Stromal cell of bone marrow (primary cell): Measurements from ENCODE around the gene ACOXL.
"Not testable (repeated sequence)": the region's sequence is repeated elsewhere in the genome, so short reads cannot be mapped to it uniquely, and the experiment has no call there.

ENCODE experiments used
- DNase-seq: peaks from one replicate; pipeline ENCODE4 v3.0.0-alpha.2; 2012; ENCODE audit warnings: low read depth

The ACOXL gene

DNA sequence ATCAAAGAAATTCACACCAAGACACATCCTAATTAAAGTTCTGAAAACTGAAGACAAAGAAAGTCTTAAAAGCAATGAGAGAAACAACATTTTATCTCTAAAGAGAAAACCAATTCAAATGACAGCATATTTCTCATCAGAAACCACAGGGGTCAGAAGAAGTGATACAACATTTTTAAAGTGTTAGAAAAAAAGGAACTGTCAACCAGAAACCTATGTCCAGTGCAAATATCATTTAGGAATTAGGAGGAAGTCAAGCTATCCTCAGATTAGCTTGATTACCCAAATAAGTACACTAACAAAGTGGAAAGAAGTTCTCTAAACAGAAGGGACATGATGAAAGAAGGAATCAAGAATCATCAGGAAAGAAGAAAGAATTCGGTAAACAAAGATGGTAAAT lies 328.8 kb downstream of the ACOXL start:
- DNase-seq: no peak

DNA sequence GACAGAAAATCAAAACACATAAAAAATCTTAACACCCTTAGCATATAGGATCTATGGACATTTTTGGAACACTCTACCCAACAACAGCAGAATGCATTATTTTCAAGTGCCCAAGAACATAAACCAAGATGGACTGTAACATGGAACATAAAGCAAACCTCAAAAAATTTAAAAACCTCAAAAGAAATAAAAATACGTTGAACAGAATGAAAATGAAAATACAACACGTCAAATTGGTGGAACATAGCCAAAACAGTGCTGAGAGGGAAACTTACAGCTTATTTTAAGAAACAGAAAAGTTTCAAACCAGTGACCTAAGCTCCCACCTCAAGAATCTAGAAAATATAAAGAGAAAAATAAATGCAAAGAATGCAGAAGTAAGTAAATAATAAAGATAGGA lies 330.0 kb downstream of the ACOXL start:
- DNase-seq: no peak

DNA sequence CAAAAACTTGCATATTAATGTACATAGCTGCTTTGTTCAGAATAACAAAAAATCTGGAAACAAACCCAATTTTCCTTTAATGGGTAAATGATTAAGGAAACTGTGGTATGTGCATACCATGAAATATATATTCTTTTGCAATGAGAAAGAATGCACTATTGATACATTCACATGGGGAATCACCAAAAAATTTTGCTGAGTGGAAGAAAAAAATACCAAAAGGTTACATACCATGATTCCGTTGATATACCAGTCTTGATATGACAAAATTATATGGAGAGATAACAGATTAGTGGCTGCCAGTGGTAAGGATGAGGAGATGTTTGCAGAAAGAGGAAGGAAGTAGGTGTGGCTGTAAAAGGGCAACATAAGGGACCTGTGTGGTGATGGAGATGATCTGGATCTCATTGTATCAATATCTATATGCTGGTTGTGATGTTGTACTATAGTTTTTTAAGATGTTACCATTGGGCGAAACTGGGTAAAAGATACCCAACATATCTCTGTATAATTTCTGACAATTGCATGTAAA lies 333.8 kb downstream of the ACOXL start:
- no peak for DNase-seq

DNA sequence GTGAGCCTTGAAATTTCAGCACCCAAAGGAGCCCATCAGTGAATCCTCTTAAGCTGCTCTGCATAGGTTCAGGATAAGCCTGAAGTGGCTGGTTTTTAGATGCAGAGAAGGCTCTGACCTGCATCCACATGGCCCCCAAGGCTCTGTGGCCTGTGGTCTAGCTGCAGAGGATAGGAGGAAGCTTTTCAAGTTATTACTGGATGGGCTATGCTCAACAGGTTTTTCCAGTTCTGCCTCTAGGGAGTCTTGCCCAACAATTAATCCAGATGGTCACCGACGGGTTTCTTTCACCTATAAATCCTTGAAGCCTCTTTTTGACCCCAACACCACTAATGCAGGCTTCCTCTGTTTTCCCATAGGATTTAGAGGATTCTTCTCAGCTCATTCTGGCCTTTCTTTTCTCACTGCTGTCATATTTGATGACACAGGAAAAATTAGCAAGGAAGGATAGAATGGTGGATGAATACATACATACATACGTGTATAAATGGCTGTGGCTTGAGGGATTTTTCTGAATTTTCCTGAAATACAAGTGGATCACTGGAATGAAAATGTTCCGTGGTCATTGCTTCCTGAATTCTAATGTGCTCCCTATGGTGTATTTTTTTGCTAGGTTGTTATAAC lies 336.2 kb downstream of the ACOXL start:
- no peak for DNase-seq

DNA sequence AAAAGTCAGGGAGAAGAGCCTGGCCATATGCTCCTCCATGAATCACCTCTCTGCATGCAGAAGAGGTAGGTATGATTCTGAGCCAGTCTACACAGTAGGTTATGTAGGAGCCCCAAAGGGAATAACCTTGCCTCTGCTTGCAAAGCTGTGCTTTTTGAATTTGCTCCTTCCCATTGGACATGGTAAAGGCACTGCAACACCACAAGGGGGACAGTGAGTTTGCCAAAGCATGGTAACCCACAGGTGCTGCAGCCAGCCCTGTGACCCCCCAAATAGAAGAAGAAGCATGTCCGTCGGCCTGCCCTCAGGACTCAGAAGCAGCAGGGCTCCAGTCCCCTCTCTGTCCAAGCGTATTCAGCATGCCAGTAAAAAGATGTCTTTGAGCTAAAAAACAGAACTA lies 337.3 kb downstream of the ACOXL start:
- no peak for DNase-seq

DNA sequence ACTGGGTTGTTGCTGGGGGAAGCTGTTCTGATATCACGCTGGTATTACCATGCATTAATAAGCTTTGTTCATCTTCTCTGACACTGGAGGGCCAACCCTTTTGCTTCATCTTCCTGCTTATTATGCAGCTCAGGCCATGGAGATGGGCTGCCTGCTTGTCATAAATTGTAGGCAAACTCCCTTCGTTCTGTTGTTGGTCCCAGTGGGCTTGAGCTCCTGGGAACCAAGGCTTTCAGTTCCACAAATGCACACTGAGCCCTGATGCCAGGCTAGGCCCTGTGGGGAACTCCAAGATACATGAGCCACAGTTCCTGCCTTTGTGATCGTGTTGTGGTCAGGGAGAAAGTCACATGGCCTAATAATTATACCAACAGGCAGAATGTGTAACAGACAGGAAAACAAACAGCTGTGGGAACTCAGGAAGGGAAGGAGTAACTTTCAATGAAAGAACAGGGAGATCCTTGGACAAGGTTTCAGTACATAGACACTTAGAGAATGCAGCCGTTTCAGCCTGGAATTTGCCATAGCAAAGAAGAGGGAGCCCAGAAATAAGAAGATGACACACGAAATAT lies 339.3 kb downstream of the ACOXL start:
- DNase-seq: peak; percentile 61

DNA sequence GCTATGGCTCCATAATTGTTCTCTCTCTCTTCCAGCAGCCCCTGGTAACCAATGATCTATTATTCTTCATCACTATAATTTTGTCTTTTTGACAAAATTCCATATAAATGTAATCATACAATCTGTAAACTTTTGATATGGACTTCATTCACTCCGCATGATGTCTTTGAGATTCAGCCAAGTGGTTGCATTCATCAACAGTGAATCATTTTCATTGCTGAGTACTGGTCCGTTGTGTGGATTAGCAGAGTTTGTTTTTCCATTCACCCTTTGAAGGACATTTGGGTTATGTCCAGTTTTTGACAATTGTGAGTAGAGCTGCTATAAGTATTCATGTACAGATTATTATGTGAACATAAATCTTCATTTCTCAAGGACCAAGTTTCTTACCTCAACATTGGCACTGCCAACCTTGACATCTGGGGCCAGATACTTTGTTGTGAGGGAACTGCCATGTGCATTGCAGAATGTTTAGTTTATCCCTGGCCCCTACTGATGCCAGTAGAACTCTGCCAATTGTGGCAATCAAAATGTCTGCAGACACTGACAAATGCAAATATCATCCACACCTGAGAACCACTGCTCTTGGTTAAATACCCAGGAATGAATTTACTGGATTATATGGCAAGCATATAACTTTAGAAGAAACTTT lies 340.0 kb downstream of the ACOXL start:
- peak; percentile 83 for DNase-seq

DNA sequence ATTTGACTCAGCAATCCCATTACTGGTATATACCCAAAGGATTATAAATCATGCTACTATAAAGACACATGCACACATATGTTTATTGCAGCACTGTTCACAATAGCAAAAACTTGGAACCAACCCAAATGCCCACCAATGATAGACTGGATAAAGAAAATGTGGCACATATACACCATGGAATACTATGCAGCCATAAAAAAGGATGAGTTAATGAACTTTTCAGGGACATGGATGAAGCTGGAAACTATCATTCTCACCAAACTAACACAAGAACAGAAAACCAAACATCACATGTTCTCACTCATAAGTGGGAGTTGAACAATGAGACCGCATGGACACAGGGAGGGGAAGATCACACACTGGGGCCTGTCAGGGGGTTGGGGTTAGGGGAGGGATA lies 350.3 kb downstream of the ACOXL start:
- not testable (repeated sequence) for DNase-seq

DNA sequence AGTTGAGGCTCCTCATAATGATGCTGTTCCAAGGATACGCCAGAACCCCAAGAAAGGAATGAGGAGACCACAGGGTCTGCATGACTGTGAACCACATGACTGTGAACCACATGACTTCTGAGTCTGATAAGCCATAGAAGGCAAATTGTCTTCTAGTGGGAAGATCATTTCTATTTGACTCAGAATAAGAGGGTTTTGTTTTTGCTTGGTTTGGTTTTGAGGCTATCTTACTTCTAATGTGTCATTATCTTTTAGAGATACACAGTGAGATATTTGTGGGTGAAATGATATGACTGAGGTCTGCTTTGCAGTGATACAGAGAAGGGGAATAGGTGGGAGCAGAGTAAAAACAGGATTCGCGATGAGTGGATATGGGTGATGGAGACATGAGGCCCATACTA lies 359.4 kb downstream of the ACOXL start:
- no peak for DNase-seq

DNA sequence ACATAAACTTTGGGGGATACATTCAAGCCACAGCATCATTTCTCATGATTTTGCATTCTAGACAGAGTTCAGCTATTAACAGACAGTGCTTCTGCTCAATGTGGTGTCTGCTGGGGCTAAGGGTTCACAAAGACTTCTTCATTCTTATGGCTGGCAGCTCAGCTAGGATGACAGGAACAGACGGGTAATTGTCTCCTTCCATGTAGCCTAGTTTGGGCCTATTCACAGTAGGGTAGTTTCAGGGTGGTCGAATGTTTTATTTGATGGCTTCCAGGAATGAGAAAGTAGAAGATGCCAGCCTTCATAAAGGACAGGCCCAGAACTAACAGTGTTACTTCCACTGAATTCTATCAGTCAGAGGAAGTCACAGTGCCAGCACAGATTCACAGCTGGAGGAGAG lies 362.3 kb downstream of the ACOXL start:
- no peak for DNase-seq

DNA sequence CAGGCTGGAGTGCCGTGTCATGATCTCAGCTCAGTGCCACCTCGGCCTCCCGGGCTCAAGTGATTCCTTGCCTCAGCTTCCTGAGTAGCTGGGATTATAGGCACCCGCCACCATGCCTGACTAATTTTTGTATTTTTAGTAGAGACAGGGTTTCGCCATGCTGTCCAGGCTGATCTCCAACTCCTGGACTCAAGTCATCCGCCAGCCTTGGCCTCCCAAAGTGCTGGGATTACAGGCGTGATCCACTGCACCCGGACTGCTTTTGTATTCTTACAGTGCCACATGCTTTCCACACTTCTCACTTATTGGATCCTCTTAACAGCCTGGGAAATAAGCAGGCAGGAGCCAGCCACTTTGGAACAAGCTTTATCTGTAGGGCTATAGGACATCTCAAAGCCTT lies 363.1 kb downstream of the ACOXL start:
- DNase-seq: no peak

DNA sequence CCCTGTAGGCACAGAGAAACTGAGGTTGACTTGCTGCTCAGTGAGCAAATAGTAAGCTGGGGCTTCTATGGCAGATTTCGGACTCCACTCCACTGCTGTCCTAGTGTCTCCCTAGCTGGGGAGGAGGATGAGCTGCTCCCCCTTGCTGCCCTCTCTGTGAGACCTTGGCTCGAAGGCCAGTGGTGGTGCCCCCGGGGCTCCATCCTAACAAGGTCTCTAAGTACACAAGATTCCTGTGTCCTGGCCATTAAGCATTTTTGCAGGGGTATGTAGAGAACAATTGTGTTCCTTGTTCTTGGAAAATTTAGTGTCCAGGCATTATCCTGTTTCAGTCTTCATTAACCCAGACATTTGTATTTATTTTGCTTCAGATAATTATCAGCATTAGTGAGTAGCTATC lies 367.0 kb downstream of the ACOXL start:
- DNase-seq: no peak

DNA sequence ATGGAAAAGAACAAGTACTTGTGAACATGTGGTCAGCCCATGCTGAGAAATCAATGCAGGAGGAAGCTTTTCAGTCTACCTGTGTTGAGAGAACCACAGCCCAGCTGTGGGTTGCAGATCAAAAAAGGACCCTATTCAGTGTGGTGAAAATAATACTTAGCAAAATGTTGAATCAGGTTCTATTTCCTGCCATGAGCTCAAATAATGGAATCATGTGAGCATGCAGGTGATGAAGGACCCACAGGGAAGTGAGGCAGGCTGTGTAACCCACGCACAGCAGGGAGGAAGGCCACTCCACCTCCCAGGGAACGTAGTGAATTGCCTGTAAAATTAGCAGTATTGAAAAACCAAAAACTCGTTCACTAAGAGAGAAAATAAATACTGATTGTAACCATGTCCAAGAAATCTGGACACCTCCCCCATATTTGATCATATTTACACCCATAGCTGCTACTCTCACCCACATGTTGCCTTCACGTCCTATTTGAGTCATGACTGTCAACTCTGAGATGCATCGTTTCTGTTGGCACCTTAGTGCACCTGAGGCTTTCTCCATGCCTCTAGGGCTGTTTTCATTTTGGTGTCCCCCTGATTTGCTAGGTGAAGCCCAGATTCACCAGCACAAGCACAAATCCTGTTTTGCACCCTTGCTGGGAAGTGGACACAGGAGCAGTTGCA lies 367.9 kb downstream of the ACOXL start:
- DNase-seq: no peak

DNA sequence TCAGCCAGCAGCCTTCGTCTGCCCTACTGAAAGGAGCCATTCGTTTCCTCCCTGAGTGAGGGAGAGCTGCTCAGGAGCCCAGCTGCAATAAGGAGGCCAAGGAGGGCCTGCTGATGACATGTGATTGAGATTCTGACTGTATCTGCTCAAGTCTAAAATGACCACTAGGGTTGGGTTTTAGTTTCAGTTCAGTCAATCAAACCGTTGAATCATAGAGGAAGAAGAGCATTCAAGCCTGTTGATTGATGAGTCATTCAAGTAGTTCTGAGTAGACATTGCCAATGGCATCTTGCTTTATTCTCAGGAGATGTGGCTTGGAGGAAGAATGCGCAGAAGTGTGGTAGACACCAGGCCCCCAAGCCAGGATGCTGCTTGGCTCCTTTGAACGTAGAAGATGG lies 368.4 kb downstream of the ACOXL start:
- no peak for DNase-seq

DNA sequence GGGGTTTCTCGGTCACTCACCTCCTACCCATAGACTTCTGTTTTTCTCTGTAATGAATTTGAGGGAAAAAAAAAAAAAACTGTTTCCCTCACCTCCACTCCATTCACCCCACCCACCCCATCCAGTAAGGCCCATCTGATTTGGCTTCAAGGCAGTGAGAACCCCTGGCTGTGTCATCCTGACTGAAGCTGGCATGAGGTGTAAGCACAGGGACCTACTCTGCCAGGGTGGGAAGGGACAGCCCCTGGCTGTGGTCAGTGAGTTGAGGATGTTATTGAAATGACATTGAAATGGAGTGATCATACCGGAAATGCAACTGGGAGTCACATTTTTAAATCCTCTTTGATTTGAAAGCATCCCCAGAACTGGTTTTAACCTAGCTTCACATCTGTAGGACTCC lies 369.2 kb downstream of the ACOXL start:
- DNase-seq: no peak

DNA sequence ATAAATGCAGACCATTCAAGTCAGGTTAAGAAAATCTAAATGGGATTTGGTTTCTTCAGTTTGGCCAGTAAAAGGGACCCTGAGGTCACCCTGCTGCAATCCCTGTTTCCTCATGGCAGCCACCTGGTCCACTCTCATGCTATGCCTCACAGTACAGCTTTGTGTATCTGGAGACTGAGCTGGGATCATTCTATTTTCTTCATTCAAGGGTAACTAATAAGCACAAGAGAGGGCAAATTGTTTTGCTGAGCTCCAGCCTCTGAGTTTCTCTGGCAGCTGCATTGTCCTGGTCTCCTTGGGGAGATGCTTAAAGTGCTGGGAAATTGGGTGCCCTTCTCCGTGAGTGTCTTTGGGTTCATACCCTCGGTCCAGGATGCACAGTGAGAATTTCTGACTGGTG lies 369.8 kb downstream of the ACOXL start:
- DNase-seq: no peak

DNA sequence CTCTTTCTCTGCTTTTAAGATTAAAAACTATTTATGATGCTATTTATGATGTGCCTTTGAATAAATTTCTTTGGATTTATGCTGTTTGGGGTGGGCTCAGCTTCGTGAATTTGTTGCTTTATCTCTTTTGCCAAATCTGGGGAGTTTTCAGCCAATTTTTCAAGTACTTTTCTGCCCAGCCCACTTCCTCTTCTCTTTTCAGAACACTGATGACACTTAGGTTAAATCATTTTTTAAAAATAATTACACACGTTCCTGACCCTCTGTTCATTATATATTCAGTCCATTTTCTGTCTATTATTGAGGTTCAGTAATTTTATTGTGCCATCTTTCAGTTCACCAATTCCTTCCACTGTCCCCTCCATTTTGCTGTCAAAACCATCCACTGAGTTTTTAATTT lies 373.6 kb downstream of the ACOXL start:
- DNase-seq: no peak

DNA sequence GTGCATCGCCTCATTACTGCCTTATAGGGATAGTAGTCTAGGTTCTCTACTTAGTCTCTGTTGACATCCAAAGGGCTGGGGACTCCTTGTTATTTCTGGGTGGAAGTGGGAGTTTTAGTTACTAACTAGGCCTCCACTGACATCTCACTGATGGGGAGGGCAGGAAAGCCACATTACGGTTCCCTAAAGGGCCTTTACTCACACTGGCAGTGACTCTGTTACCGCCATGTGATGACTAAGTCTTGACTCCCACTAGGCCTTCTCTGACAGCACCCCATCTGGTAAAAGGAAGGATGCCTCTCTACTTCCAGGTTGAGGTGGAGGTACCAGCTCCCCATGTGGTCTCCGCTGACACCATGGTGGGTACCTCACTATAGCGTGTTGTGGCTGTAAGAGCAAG lies 374.3 kb downstream of the ACOXL start:
- DNase-seq: no peak

DNA sequence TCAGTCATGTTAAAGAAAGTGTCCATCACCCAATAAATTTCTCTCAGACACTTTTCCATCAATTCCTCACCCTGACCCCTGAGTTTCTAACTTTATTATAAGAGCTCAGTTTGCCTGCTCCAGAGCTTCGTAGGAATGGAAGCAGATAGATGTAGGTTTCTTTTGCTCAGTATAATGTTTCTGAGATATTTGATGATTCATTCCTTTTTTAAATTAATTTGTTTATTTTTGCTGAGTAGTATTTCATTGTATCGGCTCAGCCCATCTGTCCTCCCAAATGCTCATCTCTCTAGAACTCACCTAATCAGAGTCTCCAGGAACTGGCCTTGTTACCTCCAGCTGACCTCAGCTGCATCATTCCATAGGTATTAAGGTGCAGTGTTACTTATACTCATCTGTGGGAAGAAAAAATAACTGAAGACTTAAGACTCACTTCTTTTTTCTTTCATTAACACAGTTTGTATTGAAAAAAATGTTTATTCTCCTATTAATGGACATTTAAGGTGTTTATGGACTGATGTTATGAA lies 376.4 kb downstream of the ACOXL start:
- no peak for DNase-seq

DNA sequence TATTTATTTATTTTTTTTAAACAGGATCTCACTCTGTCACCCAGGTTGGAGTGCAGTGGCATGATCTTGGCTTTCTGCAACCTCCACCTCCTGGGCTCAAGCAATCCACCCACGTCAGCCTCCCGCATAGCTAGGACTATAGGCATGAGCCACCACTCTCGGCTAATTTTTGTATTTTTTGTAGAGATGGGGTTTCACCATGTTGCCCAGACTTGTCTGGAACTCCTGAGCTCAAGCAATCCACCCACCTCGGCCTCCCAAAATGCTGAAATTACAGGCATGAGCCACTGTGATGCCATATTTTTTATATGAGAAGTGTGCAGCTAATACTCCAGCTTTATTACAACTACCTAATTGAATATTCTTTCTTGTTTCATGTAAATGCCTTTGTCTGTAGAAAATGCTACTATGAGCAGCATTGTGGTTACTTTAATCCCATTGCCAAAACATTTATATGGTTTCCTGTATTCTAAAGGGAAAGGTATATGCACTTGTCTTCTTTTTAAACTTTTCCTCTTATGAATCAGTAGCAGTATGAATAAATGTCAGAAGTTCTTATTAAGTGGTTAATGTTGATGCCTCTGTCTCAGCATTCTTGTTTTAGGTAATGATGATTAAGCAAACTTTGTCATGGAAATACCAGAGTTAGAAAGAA lies 378.9 kb downstream of the ACOXL start:
- no peak for DNase-seq

DNA sequence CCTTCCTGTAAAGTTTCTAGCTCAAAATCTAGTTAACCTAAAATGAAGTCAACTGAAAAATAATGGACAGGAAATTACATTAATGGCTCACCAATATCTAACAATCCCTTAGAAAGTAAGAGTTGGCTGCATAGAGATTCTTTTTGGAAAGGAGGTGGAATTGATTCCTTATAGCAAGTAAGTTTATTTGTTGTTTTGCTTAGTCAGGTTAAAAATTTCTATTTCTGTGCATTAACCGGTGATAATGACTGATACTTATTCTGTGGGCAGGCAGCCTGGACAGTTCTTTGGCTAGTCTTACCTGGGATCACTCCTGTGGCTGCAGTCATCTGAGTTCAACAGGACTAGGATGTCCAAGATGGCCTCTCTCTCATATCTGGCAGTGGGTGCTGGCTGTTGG lies 381.5 kb downstream of the ACOXL start:
- no peak for DNase-seq

DNA sequence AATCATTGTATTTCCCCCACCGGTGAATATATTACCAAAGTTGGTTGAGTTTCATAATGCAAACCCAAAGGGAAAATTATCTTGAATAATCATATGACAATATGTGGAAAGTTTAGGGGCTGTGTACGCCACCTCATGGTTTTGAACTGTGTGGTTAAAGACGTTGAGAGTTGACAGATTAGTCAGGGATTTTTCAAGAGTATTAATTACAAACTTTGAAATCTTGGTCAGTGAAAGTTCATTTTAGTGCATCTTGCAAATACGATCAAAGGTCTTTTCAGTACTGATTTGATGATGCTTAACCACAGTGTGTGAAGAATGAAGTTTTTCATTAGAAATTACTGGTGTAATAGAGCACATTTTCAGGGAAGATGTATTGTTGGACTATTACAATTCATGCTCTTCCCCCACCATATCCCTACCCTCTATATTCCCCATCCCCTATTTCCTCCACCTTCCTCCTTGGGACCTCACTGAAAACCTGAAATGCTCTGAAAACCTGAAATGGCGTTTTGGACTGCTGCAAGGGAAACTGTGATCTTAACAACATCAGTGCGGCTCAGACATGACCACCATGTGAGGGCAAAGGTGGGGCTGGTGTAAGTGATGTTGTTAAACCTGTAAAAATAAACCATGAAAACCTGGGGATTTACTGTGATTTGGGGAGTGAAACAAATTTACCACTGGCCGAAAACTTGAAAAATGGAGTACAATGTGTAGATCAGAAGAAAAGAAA lies 383.8 kb downstream of the ACOXL start:
- DNase-seq: no peak
